Ascending aorta (tissue), 2 donors: Measurements from ENCODE around the gene REEP2. TPM values are rescaled to one million over a fixed set of nuclear protein-coding genes. Genes with fewer than 3 reads are reported as not detected.

Experiments used
- DNase-seq, 2 donors: peaks; one replicate each; pipeline ENCODE4 v3.0.0-alpha.2; 2019; ENCODE audit warnings: low spot score in 2 of 2
- H3K27ac ChIP-seq, 2 donors: fragments of 200-600 bp; sonication (generic); one replicate each; pipeline ENCODE4 v1.5.1; 2016 to 2017; ENCODE audit warnings: mild to moderate bottlenecking in 1 of 2
- H3K27me3 ChIP-seq: fragments of 200-600 bp; sonication (generic); one replicate; pipeline ENCODE4 v1.5.1; 2017
- H3K36me3 ChIP-seq, 2 donors: fragments of 200-600 bp; sonication (generic); one replicate each; pipeline ENCODE4 v1.5.1; 2016
- H3K4me1 ChIP-seq, 2 donors: fragments of 200-600 bp; sonication (generic); one replicate each; pipeline ENCODE4 v1.5.1; 2016 to 2017; ENCODE audit warnings: mild to moderate bottlenecking in 1 of 2
- H3K4me3 ChIP-seq, 2 donors: fragments of 200-600 bp; sonication (generic); one replicate each; pipeline ENCODE4 v1.5.1; 2016 to 2017; ENCODE audit warnings: mild to moderate bottlenecking in 1 of 2
- H3K9me3 ChIP-seq, 2 donors: fragments of 200-600 bp; sonication (generic); one replicate each; pipeline ENCODE4 v1.5.1; 2016
- intact Hi-C: fragments of 100-400 bp; cut with DNase I; formaldehyde crosslinking; loops from one replicate; pipeline ENCODE4 v1.15.1; 2023
- total RNA-seq: library from RNA; depleted of rRNA; stranded (reverse); fragments of >200 nt; gene quantifications from one replicate; pipeline ENCODE4 v1.1.0, GENCODE V29; 2016
- TF ChIP-seq, protein P1 (sequence below), 3 experiments: fragments of 200-600 bp in 2 of 3; fragments of 450-650 bp in 1 of 3; sonication (generic) in 2 of 3; IDR thresholded peaks; one replicate each; pipeline ENCODE4 v1.5.1; 2016 to 2019; ENCODE audit warnings: antibody characterized with exemption in 3 of 3, mild to moderate bottlenecking in 1 of 3, moderate library complexity in 1 of 3

REEP2 gene
- total RNA-seq, 1 donor from 2014 or later = 3.5 TPM

- Histone ChIP-seq H3K27ac (peak overlapping the region; percentile 9 to 58), H3K4me3 (peak overlapping the region; percentile 55 to 76), H3K4me1 (peaks cover 5 to 16% of the 10 kb centered on the region in 2 donors), H3K36me3 (peaks cover 15 to 23% of the 10 kb centered on the region in 2 donors), H3K27me3 (no peaks in the 10 kb centered on the region), H3K9me3 (no peaks in the 10 kb centered on the region)
- intact Hi-C loops = no loop called here
- TF ChIP-seq, protein P1, sequence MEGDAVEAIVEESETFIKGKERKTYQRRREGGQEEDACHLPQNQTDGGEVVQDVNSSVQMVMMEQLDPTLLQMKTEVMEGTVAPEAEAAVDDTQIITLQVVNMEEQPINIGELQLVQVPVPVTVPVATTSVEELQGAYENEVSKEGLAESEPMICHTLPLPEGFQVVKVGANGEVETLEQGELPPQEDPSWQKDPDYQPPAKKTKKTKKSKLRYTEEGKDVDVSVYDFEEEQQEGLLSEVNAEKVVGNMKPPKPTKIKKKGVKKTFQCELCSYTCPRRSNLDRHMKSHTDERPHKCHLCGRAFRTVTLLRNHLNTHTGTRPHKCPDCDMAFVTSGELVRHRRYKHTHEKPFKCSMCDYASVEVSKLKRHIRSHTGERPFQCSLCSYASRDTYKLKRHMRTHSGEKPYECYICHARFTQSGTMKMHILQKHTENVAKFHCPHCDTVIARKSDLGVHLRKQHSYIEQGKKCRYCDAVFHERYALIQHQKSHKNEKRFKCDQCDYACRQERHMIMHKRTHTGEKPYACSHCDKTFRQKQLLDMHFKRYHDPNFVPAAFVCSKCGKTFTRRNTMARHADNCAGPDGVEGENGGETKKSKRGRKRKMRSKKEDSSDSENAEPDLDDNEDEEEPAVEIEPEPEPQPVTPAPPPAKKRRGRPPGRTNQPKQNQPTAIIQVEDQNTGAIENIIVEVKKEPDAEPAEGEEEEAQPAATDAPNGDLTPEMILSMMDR (IDR thresholded peaks at IDR 0.05) = no peak
- peak in 1 of 2 donors; percentile 61 for DNase-seq
These were observed 761 bp downstream of the REEP2 start for GRCh38 chr5:138439477-138440158.

GRCh38 chr5:138440159-138441073 lies 1.6 kb downstream of the REEP2 start:
- Histone ChIP-seq H3K36me3 (peaks cover 7 to 15% of the 10 kb centered on the region in 2 donors), H3K27ac (peak overlapping the region in 1 of 2 donors; percentile 58), H3K4me3 (no peak overlapping the region), H3K27me3 (no peaks in the 10 kb centered on the region), H3K9me3 (no peaks in the 10 kb centered on the region), H3K4me1 (peaks cover 5 to 16% of the 10 kb centered on the region in 2 donors)
- peak in 1 of 2 donors; percentile 60 for DNase-seq
- intact Hi-C loops = no loop called here
- TF ChIP-seq, protein P1 (IDR thresholded peaks at IDR 0.05) = no peak

DNA sequence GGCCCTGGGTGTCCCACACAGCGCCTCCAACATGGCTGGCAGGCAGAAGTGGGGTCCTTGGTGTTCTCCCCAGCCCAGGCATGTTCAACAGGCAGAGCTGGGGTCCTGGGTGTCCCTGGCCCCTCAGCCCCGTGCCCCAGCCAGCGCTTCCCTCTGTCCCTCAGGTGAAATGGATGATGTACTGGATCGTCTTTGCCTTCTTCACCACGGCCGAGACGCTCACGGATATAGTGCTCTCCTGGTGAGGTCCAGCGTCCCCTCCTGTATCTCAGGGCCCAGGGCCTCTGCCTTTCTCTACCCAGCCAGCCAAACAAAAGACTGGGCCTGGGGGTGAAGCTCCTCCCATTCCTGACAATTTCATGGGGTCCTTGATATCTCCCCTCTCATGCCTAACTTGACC lies 2.4 kb downstream of the REEP2 start:
- no peak overlapping the region for H3K27ac ChIP-seq
- TF ChIP-seq, protein P1 (IDR thresholded peaks at IDR 0.05) = no peak
- no peaks in the 10 kb centered on the region for H3K9me3 ChIP-seq
- H3K4me1 ChIP-seq = peaks cover 5 to 16% of the 10 kb centered on the region in 2 donors
- intact Hi-C loops = no loop called here
- no peak overlapping the region for H3K4me3 ChIP-seq
- peak in 1 of 2 donors; percentile 54 for DNase-seq
- H3K27me3 ChIP-seq = no peaks in the 10 kb centered on the region
- peaks cover 0 to 7% of the 10 kb centered on the region in 2 donors for H3K36me3 ChIP-seq

- DNase-seq = no peak
- Histone ChIP-seq H3K4me3 (no peak overlapping the region), H3K27me3 (no peaks in the 10 kb centered on the region), H3K9me3 (no peaks in the 10 kb centered on the region), H3K4me1 (peaks cover 0 to 9% of the 10 kb centered on the region in 2 donors), H3K36me3 (no peaks in the 10 kb centered on the region), H3K27ac (no peak overlapping the region)
- TF ChIP-seq, protein P1 (IDR thresholded peaks at IDR 0.05) = no peak
- intact Hi-C loops = no loop called here
These were observed 5.4 kb downstream of the REEP2 start for GRCh38 chr5:138444078-138444773.

- H3K27ac ChIP-seq = no peak overlapping the region
- intact Hi-C loops = no loop called here
- TF ChIP-seq, protein P1 (IDR thresholded peaks at IDR 0.05) = no peak
- DNase-seq = peak in 1 of 2 donors; percentile 58
- no peak overlapping the region for H3K4me3 ChIP-seq
- no peaks in the 10 kb centered on the region for H3K36me3 ChIP-seq
- no peaks in the 10 kb centered on the region for H3K27me3 ChIP-seq
- H3K4me1 ChIP-seq = peaks cover 0 to 8% of the 10 kb centered on the region in 2 donors
- H3K9me3 ChIP-seq = no peaks in the 10 kb centered on the region
These were observed 6.1 kb downstream of the REEP2 start for GRCh38 chr5:138444774-138445546.
